HG03039 (cell line): ENCODE measurements around the gene SRRM3.
"Not testable (repeated sequence)": the region's sequence is repeated elsewhere in the genome, so short reads cannot be mapped to it uniquely, and the experiment has no call there.

Experiments
- ATAC-seq: cut with Tn5 transposase; IDR thresholded peaks from one replicate; pipeline ENCODE4 v1.9.1; 2021; ENCODE audit warnings: mild to moderate bottlenecking, moderate library complexity; ENCODE audit not compliant: unreplicated experiment

Gene SRRM3

GRCh38 chr7:76187272-76187671, 14.4 kb upstream of the SRRM3 start:
- no peak for ATAC-seq

GRCh38 chr7:76189276-76189675, 12.4 kb upstream of the SRRM3 start:
- ATAC-seq: no peak

GRCh38 chr7:76191783-76192240, 9.9 kb upstream of the SRRM3 start:
- no peak for ATAC-seq

- ATAC-seq: no peak
Observed at GRCh38 chr7:76193466-76193865, 8.2 kb upstream of the SRRM3 start.

- no peak for ATAC-seq
Observed at GRCh38 chr7:76193883-76194282, 7.8 kb upstream of the SRRM3 start.

GRCh38 chr7:76196786-76197185, 4.9 kb upstream of the SRRM3 start:
- ATAC-seq: no peak

- no peak for ATAC-seq
Observed at GRCh38 chr7:76198202-76198601, 3.5 kb upstream of the SRRM3 start.

- ATAC-seq: no peak
Observed at GRCh38 chr7:76202666-76203030, 952 bp downstream of the SRRM3 start.

GRCh38 chr7:76204147-76204546, 2.5 kb downstream of the SRRM3 start:
- no peak for ATAC-seq

- no peak for ATAC-seq
Observed at GRCh38 chr7:76206633-76207032, 4.9 kb downstream of the SRRM3 start.

- no peak for ATAC-seq
Observed at GRCh38 chr7:76209310-76209709, 7.6 kb downstream of the SRRM3 start.

- no peak for ATAC-seq
Observed at GRCh38 chr7:76211216-76211615, 9.5 kb downstream of the SRRM3 start.

- ATAC-seq: not testable (repeated sequence)
Observed at GRCh38 chr7:76215349-76215748, 13.7 kb downstream of the SRRM3 start.

- no peak for ATAC-seq
Observed at GRCh38 chr7:76216381-76217082, 14.8 kb downstream of the SRRM3 start.

GRCh38 chr7:76217942-76218566, 16.4 kb downstream of the SRRM3 start:
- no peak for ATAC-seq

- ATAC-seq: no peak
Observed at GRCh38 chr7:76220185-76221057, 18.7 kb downstream of the SRRM3 start.

- no peak for ATAC-seq
Observed at GRCh38 chr7:76222333-76222732, 20.6 kb downstream of the SRRM3 start.

GRCh38 chr7:76222839-76223238, 21.1 kb downstream of the SRRM3 start:
- no peak for ATAC-seq

- ATAC-seq: no peak
Observed at GRCh38 chr7:76223286-76223972, 21.7 kb downstream of the SRRM3 start.

GRCh38 chr7:76224695-76225094, 23.0 kb downstream of the SRRM3 start:
- no peak for ATAC-seq

- no peak for ATAC-seq
Observed at GRCh38 chr7:76225379-76225778, 23.7 kb downstream of the SRRM3 start.
